Astrocyte of the hippocampus (primary cell): ENCODE data around the gene RNASE9.
"Not testable (repeated sequence)": the region's sequence is repeated elsewhere in the genome, so short reads cannot be mapped to it uniquely, and the experiment has no call there.

Experiments used
- DNase-seq: peaks from one replicate; pipeline ENCODE4 v3.0.0; 2011; ENCODE audit warnings: low read depth, low spot score

The RNASE9 gene

DNA sequence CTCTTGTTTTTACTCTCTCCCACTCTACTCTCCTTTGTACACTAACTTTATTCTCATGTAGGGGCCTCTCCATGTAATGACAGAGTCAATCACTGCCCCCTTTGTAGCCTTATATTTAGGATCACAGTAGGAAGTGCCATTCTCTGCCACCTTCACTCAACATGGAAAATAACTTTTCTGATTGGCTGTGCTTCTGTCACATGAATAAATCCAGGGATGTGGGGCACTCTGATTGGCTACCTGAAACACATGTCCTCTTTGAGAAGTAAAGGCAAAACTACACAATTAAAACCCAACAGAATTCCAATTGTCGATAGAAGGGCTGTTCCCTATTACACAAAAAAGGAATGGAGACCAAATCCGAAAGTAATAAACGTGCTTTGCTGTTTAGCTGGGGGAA, at the start of gene RNASE9:
TSS of gene RNASE9 (minus strand) at position 87 of the 400 bp plus-strand sequence.
- no peak for DNase-seq

GRCh38 chr14:20610002-20610765, 49.3 kb upstream of the RNASE9 start:
- peak; percentile 74 for DNase-seq

- peak; percentile 92 for DNase-seq
Measured at GRCh38 chr14:20609215-20610001, 48.6 kb upstream of the RNASE9 start.

GRCh38 chr14:20608383-20609110, 47.7 kb upstream of the RNASE9 start:
- DNase-seq, result no peak

DNA sequence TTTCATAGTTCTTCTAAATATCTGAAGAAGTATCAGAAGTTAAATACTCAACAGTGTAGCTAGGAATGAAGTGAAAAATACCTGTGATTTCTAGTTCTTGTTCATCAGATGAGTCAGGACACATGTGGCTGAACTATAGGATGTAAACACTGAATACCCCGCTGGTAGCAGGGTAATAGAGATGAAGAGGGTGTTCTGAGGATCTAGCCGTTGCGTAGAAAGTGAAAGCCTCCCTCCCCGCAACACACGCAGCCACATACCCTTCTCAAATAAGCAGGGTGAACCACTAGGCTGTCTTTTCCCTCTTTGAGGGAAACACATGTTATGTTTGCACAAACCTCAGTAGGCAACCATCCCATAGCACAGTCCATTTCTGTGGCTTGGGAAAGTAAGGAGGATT, 46.8 kb upstream of the RNASE9 start:
- DNase-seq, result no peak

- no peak for DNase-seq
Measured at GRCh38 chr14:20606902-20607242, 46.0 kb upstream of the RNASE9 start.

GRCh38 chr14:20606190-20606901, 45.5 kb upstream of the RNASE9 start:
- DNase-seq, result peak; percentile 19

- DNase-seq, result no peak
Measured at GRCh38 chr14:20603813-20604690, 43.2 kb upstream of the RNASE9 start.

- no peak for DNase-seq
Measured at GRCh38 chr14:20602583-20602982, 41.7 kb upstream of the RNASE9 start.

DNA sequence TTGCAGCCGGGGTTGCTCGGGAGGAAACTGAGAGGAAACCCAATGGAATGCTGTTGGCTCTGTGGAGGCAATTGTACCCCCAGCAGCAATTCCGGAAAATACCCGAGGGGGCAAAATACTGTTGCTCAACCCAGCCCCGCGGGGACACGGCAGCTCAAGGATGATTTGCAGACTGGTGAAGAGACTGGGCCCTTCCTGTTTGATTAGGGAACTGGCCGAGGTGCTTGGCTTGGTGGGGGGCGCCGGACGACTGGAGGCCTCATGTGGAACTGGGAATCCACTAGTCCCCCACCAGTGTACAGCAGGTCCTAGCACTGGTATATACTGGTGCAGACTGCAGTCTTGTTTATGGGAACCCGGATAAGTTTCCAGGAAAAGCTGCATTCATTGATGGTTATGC, 40.7 kb upstream of the RNASE9 start:
- DNase-seq, result no peak

- no peak for DNase-seq
Measured at GRCh38 chr14:20597108-20597507, 36.3 kb upstream of the RNASE9 start.

GRCh38 chr14:20595726-20596125, 34.9 kb upstream of the RNASE9 start:
- not testable (repeated sequence) for DNase-seq

DNA sequence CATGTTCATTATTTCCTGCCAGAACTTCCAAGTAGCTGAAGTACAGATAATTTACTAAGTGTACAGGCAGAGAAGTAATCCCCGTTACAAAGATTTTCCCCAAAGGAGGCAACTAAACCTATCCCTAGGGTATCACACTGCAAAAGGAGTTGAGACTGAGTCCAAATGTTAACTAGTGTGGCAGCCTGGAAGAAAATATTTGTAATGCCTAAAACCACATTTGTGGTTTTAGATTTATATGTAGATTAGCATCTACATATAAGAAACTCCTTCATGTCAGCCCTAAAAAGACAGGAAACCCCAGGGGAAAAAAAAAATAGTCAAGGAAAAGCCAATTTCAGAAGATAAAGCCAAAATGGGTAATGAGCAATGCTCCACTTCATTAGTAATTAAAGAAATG, 31.7 kb upstream of the RNASE9 start:
- DNase-seq, result no peak

- no peak for DNase-seq
Measured at GRCh38 chr14:20591235-20591634, 30.4 kb upstream of the RNASE9 start, which contains the start of gene RNASE12. Gene RNASE12, minus strand, starts transcription at chr14:20591376. Its CDS starts 653 bp downstream, at chr14:20590723.

GRCh38 chr14:20587489-20588154, 26.8 kb upstream of the RNASE9 start, which contains the start of gene RNASE11:
Gene RNASE11, minus strand, starts transcription at chr14:20588001.
- DNase-seq, result no peak

DNA sequence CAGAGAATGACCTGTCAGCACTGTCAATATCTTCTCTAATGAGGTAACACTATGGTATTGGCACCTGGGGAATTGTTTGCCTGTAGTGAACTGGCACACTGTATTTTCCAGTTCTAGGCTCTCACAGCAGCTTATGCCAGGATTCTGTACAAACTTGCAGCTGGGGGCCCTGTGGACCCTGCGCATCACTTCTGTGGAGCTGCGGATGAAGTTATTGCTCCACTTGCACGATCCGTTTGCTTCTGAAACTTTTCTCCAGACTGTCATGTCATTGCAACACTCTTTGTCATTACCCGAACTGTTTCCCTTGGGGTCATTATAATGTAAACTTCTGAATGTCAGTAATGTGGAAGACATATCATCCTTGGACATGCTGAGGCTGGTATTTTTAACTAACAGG, 23.1 kb upstream of the RNASE9 start:
- DNase-seq, result no peak

DNA sequence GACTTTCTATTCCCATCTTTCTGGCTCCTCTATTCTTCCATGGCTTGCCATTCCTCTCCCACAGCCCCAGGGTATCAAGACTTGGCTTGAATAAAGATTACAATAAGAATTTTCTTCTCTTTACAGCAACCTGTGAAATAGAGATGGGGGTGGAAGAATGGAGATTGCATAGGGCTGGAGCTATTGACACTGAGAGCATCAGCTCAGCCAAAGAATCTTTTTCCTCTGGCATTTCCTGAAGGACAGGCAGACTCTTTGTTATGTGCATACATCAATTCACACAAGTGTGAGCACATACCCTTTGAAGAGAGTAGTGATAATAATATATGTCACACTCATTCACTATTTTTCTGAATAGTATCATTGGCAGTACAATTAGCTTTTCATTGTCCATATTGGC, 22.3 kb upstream of the RNASE9 start:
- DNase-seq, result no peak

DNA sequence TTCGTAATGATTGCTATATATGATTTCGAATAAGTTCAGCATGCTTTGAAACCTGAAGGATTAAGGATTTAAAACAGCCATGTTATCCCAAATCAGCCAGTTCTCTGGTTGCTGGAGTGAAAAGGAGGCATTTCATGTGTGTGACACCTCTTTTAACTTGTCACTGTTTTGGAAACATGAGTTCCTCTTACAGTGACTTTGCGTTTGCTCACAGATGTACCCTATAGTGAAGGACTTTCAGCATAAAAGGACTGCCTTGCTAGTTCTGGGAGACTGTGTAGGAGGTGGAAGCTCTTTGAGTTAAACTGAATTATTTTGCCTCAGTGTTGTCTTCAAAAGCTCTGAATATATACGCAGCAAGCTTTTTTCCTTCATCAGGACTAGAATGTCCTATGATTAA, 19.4 kb upstream of the RNASE9 start:
- DNase-seq, result no peak

DNA sequence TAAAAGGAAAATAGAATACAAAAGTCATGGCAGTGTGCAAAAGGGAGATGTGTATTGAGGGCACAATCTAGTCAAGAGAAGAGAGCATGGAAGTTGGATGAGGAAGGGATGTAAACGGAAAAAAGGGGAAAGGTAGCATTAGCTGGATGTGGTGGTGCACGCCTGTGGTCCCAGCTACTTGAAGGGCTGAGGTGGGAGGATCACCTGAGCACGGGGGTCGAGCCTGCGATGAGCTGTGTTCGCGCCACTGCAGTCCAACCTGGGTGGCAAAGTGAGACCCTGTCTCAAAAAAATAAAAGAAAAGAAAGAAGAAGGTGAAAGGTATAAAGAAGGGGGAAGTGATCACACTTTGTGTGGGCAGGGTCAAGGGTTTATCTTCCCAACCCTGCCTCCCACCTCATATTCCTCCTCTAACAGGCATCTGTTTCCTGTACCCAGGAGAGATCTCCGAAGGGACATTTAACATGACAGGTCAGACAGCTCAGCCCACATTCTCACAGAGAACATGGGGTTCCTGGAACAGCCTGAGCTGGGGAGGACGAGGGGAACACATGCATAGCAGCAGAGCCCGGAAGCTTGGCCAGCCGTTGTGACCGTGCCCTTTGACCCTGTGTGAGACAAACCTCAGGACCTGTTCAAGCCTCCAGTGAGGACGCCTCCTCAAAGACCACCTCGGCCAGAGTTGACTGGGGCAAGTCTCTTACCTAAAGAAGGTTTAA, 18.1 kb upstream of the RNASE9 start:
- DNase-seq, result no peak
